Endothelial cell (in vitro differentiated cells): ENCODE data around the gene POMT2. TPM values are rescaled to one million over a fixed set of nuclear protein-coding genes. Genes with fewer than 3 reads are reported as not detected.

Source experiments
- DNase-seq: peaks from one replicate; pipeline ENCODE4 v3.0.0; 2021; ENCODE audit warnings: low spot score
- H3K27ac Mint-ChIP-seq: one replicate; pipeline ENCODE4 v1.8.0; 2021; ENCODE audit warnings: mixed read lengths, inconsistent platforms; ENCODE audit not compliant: unreplicated experiment
- H3K27me3 Mint-ChIP-seq: one replicate; pipeline ENCODE4 v1.8.0; 2021; ENCODE audit warnings: mild to moderate bottlenecking, moderate library complexity, mixed read lengths, inconsistent platforms; ENCODE audit not compliant: unreplicated experiment
- H3K36me3 Mint-ChIP-seq: one replicate; pipeline ENCODE4 v1.8.0; 2021; ENCODE audit warnings: mild to moderate bottlenecking, low read depth, mixed read lengths, inconsistent platforms; ENCODE audit not compliant: unreplicated experiment
- H3K4me1 Mint-ChIP-seq: one replicate; pipeline ENCODE4 v1.8.0; 2021; ENCODE audit warnings: mild to moderate bottlenecking, mixed read lengths, inconsistent platforms; ENCODE audit not compliant: unreplicated experiment
- H3K4me3 Mint-ChIP-seq: one replicate; pipeline ENCODE4 v1.8.0; 2021; ENCODE audit warnings: mild to moderate bottlenecking, mixed read lengths, inconsistent platforms; ENCODE audit not compliant: unreplicated experiment
- H3K9me3 Mint-ChIP-seq: one replicate; pipeline ENCODE4 v1.8.0; 2021; ENCODE audit warnings: mixed read lengths, inconsistent platforms; ENCODE audit not compliant: unreplicated experiment
- CTCF ChIP-seq: fragments of 200-600 bp; sonication (generic); IDR thresholded peaks from one replicate; pipeline ENCODE4 v1.5.0; 2021; ENCODE audit warnings: antibody characterized with exemption; ENCODE audit not compliant: unreplicated experiment
- total RNA-seq: library from RNA; stranded (reverse); fragmentation: NEBNext Ultra II Directional; extraction: Animal tissue kit (Norgen Biotek cat#: 25700); gene quantifications from one replicate; pipeline ENCODE4 v1.2.1, GENCODE V29; 2021; ENCODE audit not compliant: unreplicated experiment

The POMT2 gene
- total RNA-seq, 1 donor from 2014 or later: 33.8 TPM

- no peak overlapping the region for H3K4me3 Mint-ChIP-seq
- H3K4me1 Mint-ChIP-seq: no peaks in the 10 kb centered on the region
- H3K27me3 Mint-ChIP-seq: no peaks in the 10 kb centered on the region
- H3K27ac Mint-ChIP-seq: no peak overlapping the region
- DNase-seq: no peak
- peaks cover 9% of the 10 kb centered on the region for H3K36me3 Mint-ChIP-seq
- no peaks in the 10 kb centered on the region for H3K9me3 Mint-ChIP-seq
- TF ChIP-seq CTCF: no peak
Measured at GRCh38 chr14:77251870-77252269, 68.8 kb downstream of the POMT2 start.

- H3K27ac Mint-ChIP-seq: no peak overlapping the region
- H3K9me3 Mint-ChIP-seq: no peaks in the 10 kb centered on the region
- H3K36me3 Mint-ChIP-seq: peaks cover 9% of the 10 kb centered on the region
- no peak for TF ChIP-seq CTCF
- H3K4me3 Mint-ChIP-seq: no peak overlapping the region
- no peaks in the 10 kb centered on the region for H3K27me3 Mint-ChIP-seq
- DNase-seq: no peak
- H3K4me1 Mint-ChIP-seq: no peaks in the 10 kb centered on the region
Measured at GRCh38 chr14:77250927-77251326, 69.8 kb downstream of the POMT2 start.

- no peaks in the 10 kb centered on the region for H3K9me3 Mint-ChIP-seq
- H3K36me3 Mint-ChIP-seq: no peaks in the 10 kb centered on the region
- no peak for TF ChIP-seq CTCF
- H3K27me3 Mint-ChIP-seq: no peaks in the 10 kb centered on the region
- no peak overlapping the region for H3K4me3 Mint-ChIP-seq
- DNase-seq: no peak
- H3K27ac Mint-ChIP-seq: no peak overlapping the region
- H3K4me1 Mint-ChIP-seq: no peaks in the 10 kb centered on the region
Measured at GRCh38 chr14:77249286-77249685, 71.4 kb downstream of the POMT2 start.

DNA sequence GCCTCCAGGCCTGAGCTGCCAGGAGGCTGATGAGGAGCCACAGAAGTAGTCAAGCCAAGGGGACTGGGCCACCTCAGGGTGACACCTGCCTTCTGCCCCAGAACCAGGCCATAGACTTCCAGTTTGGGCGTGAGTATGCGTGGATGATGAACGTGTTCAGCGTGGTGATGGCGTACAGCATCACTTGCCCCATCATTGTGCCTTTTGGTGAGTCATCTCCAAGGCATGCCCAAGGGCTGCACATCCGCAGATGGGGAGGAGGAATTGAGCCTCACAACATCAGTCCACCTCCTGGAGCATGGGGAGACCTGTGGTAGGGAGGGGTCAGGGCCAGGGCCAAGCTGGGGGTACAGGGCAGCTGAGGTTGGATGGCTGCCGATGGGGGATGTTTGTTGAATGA is 72.0 kb downstream of the POMT2 start:
- DNase-seq: no peak
- Mint-ChIP-seq H3K4me3 (no peak overlapping the region), H3K9me3 (no peaks in the 10 kb centered on the region), H3K27ac (no peak overlapping the region), H3K27me3 (no peaks in the 10 kb centered on the region), H3K4me1 (no peaks in the 10 kb centered on the region), H3K36me3 (no peaks in the 10 kb centered on the region)
- TF ChIP-seq CTCF: no peak

- TF ChIP-seq CTCF: no peak
- Mint-ChIP-seq H3K4me3 (no peak overlapping the region), H3K27me3 (peaks cover 3% of the 10 kb centered on the region), H3K4me1 (no peaks in the 10 kb centered on the region), H3K36me3 (no peaks in the 10 kb centered on the region), H3K9me3 (no peaks in the 10 kb centered on the region), H3K27ac (no peak overlapping the region)
- DNase-seq: no peak
Measured at GRCh38 chr14:77246784-77247183, 73.9 kb downstream of the POMT2 start.
